DLD1 (cell line): Measurements from ENCODE around the gene BAIAP2.
"Not testable (repeated sequence)": the region's sequence is repeated elsewhere in the genome, so short reads cannot be mapped to it uniquely, and the experiment has no call there.

Experiments used
- in situ Hi-C: cut with HindIII; loops from 2 replicates; pipeline ENCODE4 v1.10.0; 2017; ENCODE audit warnings: low sequenced_read_pairs

The BAIAP2 gene

DNA sequence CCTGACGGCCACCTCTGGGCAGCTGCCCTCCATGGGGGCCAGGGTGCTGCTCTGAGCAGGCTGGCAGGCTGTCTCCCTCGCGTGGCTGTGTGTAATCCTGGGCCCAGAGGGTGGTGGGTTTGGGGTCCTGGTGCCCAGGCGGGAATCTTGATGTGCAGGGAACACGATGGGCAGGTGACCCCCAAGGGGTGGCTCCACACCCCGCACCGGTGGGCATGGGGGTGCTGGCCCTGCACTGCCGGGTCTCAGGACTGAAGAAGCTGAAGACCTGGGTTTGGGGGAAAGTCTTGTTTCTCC, 34.7 kb upstream of the BAIAP2 start:
- in situ Hi-C loops = no loop called here

DNA sequence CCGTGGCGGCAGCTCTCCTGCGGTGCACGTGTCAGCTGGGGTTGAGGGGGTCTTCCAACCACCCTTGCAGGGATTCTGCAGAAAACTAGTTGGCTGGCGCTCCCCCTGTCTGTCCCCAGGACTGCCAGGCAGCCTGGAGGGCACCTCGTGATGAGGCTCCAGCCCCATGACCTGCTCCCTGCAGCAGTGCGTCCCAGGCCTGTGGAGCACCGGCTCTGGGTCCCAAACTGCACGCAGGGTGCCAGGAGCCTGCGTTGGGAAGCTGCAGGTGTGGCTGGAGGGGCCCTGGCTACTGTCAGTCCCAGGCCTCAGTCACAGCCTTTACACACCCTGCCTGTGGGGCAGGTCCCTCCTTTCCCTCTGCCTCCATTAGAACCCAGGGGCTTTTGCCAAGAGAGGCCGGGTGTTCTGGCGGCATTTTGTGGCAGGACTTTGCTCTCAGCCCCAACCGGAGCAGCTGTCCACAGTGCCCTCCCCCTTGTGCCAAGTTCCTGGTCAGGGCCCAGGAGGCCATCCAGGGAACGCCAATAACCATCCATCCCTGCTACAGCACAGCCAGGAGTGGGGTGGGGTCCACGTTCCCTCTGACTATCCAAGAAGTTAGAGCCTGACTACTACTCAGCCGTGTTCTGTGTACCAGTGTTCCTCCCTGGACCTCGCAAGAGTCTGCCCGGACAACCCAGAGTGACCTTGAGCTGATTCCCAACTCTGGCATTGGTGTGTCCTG, 34.2 kb upstream of the BAIAP2 start:
- in situ Hi-C loops = no loop called here

DNA sequence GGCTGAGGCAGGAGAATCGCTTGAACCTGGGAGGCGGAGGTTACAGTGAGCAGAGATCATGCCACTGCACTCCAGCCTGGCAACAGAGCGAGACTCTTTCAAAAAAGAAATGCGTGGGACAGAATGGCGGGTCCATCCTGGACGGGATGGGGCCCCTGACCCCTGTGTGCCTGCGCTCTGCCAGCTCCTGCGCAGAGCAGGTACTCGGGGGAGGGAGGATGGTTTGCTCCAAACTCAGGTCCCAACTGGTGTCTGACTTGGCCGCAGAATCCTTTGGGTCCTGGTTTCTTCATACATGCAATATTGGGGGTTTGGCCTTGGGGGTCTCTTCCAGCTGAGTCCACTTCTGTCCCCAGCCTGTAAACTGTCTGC, 33.0 kb upstream of the BAIAP2 start:
- in situ Hi-C loops = no loop called here

DNA sequence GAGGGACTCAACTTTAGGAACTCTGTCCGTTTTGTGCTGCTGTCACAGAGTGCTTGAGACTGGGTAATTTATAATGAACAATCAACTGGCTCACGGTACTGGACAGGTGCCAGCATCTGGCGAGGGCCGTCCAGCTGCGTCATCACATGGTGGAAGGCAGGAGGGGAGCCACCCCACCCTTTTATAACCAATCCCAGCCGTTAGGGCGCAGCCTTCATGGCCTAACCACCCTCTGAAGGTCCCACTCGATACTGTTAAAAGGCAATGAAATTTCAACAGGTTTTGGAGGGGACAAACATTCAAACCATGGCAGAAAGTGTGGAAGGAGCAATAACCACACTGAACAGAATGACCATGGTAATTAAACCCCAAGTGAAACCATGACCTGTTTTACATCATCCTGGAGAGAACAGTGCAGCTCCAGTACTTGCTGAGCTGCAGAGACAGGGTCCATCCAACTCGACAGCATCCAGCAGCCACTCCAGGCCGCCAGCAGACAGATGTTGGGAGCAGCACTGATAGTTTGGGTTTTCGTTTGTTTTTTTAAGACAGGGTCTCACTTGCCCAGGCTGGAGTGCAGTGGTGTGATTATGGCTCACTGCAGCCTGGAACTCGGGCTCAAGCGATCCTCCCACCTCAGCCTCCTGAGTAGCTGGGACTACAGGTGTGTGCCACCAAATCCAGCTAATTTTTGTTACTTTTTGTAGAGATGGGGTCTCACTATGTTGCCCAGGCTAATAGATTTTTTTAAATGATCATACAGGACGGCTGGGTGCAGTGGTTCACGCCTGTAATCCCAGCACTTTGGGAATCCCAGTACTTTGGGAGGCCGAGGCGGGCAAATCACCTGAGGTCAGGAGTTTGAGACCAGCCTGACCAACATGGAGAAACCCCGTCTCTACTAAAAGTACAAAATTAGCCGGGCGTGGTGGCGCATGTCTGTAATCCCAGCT, 32.3 kb upstream of the BAIAP2 start:
- in situ Hi-C loops = no loop called here

DNA sequence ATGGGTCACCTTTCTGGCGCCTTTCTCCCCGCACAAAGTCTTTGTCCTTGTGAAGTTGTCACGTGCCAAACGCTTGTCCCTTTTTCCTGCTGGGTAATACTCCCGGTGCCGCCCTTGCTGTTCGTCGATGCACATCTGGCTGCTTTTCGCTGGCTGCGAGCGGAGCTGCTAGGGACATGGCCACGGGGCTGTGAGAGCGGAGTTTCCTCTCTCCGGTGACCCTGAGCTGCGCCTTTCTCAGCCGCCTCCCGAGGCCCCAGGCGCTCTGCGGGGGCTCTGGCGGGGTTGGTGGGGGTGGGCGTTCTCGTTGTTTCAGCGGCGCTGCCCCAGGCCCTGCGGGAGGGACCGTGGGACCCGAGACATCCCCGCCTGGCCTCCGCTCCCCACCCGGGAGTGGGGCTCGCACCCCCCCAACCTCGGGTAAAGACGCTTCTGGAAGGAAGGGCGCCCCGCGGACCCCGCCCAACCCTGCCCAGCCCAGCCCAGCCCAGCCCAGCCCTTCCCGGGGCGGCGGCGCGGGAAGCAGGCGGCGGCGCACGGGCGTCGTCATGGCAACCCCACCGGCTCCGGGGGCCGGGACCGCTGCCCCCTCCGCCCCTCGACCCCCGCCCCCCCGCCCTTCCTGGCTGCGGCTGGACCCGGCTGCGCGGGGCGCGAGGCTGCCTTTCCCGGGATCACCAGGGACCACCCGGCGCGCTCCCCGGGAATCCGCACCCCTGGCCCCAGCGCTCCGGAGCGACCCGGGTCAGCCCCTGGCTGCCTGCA, 31.1 kb upstream of the BAIAP2 start:
- in situ Hi-C loops = no loop called here

DNA sequence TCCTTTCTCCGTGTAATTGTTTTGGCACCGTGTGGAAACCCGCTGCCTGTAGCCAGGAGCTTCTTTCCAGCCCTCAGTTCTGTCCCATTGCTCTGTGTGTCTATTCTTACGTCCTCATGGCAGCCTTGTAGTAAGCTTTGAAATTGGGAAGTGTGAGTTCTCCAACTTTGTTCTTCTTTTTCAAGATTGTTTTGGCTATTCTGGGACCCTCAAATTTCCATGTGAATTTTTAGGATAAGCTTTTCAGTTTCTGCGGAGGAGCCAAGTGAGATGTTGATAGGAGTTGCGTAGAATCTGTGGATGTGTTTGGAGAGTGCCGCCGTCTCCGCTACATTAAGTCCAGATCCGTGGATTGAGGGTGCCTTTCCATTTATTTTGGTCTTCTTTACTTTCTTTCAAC, 28.1 kb upstream of the BAIAP2 start:
- in situ Hi-C loops = no loop called here

DNA sequence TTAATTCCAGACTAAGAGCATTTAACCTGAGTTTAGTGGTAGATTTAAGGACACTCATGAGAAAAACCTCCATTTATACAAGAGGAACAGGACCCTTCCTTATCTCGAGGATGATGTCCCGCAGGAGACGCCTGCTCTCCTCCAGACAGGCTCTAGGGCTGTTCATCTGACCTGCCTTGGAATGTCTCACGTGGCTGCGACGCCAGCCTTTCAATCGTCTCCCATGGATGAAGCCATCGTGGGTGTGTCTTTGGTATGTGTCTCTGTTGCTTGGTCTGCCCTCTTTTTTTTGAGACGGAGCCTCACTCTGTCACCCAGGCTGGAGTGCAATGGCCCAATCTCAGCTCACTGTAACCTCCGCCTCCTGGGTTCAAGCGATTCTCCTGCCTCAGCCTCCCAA, 26.8 kb upstream of the BAIAP2 start:
- in situ Hi-C loops = no loop called here

DNA sequence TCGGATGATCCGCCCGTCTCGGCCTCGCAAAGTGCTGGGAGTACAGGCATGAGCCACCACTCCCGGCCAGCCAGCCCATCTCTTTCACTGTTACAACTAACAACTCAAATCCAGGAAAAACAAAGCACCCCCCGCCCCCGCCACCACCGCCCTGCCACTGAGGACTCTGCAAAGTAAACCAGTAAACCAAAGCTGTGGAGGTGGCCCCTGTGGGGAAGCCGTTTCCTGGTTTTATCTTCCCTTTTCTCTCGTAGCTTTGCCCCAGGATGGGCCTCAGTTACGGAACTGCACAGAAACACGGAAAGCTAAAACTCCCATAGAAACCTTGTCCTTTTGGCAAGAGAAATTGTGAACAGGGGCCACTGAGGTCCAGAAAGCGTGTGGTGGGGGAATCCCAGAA, 25.8 kb upstream of the BAIAP2 start:
- in situ Hi-C loops = no loop called here

DNA sequence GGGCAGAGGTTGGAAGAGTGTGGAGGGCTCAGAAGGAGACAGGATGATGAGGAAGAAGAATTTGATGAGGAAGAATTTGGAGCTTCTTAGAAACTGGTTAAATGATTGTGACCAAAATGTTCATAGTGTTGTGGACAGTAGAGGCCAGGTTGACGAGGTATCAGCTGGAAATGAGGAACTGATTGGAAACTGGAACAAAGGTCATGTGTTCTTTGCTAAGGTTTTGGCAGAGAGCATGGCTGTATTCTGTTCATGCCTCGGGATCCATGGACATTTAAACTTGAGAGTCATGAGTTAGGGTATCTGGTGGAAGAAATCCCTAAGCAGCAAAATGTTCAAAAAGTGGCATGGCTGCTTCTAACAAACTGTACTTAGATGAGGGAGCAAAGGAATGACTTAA, 24.0 kb upstream of the BAIAP2 start:
- in situ Hi-C loops = no loop called here

DNA sequence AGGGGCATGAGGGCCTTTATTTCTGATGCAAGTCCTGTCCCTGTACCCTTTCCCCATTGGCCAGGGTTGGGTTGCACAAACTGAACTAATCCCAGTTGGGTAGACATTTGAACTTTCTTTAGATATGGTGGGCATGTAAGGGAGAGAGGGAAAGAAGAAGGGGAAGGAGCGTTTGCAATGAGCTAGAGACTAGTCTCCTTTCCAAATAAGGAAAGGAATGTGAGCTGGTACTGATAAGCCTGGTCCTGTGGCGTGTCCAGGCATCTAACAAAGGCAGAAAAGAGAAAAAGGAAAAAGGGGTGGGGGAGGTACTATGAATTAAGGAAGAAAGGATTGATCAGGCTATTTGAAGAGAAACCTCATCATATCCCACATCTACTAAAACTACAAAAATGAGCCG, 23.0 kb upstream of the BAIAP2 start:
- in situ Hi-C loops = no loop called here

DNA sequence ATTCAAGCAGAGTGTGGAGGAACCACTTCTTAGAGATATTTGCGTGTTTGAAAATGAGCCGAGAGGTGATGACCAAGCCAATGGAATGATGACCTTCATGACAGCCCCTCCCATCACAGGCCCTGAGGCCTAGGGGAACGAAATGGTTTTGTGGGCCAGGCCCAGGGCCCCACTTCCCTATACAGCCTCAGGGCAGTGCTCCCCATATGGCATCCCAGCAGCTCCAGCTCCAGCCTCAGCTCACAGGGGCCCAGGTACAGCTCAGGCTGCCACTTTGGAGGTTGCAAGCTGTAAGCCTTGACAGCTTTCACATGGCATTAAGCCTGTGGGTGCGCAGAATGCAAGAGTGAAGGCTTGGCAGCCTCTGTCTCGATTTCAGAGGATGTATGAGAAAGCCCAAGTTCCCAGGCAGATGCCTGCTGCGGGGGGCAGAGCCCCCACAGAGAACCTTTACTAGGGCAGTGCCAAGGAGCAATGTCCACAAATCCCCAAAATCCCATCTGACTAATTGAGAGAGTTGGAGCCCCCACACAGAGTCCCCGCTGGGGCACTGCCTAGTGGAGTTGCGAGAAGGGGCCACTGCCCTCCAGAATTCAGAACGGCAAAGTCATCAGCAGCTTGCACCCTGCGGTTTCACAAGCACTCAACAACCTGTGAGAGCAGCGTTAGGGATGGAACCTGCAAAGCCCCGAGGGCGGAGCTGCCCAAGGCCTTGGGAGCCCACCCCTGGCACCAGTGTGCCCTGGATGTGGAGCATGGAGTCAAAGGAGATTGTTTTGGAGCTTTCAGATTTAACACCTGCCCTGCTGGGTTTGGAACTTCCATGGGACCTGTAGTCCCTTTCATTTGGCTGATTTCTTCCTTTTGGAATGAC, 22.1 kb upstream of the BAIAP2 start:
- in situ Hi-C loops = no loop called here

DNA sequence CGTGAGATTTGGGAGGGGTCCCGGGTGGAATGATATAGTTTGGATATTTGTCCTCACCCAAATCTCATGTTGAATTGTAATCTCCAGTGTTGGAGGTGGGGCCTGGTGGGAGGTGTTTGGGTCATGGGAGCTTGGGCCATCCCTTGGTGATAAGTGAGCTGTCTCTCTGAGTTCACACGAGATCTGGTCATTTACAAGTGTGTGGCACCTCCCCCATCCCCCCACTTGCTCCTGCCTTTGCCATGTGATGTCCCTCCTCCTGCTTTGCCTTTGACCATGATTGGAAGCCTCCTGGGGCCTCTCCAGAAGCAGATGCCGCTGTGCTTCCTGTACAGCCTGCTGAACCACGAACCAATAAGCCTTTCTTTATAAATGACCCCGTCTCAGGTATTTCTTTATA, 21.3 kb upstream of the BAIAP2 start:
- in situ Hi-C loops = no loop called here

DNA sequence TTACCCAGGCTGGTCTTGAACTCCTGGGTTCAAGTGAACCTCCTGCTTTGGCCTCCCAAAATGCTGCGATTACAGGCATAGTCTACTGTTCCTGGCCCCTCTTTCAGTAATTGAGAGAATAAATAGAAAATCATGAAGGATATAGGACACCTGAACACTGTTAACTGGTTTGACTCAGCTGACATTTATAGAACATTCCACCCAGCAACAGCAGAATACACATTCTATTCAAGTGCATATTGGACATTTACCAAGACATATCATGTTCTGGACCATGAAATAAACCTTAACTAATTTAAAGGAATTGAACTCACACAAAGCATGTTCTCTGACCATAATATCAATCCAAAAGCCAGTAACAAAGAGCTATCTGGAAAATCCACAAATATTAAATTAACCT, 19.8 kb upstream of the BAIAP2 start:
- in situ Hi-C loops = no loop called here

DNA sequence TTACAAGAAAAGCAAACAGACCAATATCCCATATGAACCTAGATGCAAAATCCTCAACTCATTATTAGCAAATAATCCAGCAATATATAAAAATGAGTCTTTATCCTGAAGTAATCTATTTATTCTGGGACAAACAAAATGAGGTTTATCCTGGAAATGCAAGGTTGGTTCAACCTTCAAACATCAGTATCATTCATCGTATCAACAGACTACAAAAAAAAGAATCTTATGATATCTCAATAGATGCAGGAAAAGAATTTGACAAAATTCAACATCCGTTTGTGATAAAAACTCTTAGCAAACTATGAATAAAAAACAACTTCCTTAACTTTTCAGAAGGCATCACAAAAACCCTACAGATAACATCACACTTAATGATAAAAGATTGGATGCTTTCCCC, 18.4 kb upstream of the BAIAP2 start:
- in situ Hi-C loops = no loop called here

DNA sequence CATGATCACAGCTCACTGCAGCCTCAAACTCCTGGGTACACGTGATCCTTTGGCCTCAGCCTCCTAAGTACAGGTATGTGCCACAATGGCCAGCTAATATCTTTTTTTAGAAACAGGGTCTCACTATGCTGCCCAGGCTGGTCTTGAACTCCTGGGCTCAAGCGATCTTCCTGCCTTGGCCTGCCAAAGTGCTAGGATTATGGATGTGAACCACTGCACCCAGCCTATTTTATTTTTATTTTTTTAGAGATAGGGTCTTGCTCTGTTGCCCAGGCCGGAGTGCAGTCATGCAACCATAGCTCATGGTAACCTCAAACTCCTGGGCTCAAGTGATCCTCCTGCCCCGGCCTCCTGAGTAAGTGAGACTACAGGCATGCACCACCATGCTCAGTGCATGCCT, 17.6 kb upstream of the BAIAP2 start:
- in situ Hi-C loops = not testable (repeated sequence)

DNA sequence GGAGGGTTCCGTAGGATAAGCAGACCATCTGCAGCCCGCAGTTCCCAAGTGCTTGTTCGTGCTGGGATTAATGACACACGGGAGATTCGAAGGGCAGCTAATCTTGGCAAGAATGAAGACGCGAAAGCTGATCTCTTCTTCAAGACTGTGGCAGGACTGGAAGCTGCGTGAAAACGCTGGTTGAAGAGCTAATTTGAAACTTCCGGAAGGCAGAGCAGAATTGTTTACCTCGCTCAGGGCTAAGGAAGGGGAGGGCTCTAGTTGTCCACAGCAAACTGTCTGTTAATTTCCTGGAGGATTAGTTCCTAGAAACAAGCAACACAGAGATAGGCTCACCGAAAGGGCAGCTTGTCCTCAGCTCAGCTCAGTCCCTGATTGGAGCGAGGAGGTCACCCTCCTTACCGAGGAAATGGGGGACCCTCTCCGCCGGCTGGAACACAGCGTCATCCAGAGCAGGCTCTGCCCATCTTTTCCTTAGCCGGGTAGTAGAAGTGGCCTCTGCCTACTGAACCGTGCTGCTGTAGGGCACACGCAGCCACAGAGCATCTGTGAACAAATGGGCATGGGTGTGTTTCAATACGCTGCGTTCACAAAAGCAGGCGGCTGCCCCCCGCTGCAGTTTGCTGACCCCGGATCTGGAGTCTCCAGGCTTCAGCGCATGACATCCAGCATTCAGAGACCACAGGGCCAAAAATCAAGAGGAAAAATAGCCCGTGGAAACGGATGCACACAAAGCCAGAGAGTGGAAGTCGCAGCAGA, 16.7 kb upstream of the BAIAP2 start:
- in situ Hi-C loops = no loop called here

DNA sequence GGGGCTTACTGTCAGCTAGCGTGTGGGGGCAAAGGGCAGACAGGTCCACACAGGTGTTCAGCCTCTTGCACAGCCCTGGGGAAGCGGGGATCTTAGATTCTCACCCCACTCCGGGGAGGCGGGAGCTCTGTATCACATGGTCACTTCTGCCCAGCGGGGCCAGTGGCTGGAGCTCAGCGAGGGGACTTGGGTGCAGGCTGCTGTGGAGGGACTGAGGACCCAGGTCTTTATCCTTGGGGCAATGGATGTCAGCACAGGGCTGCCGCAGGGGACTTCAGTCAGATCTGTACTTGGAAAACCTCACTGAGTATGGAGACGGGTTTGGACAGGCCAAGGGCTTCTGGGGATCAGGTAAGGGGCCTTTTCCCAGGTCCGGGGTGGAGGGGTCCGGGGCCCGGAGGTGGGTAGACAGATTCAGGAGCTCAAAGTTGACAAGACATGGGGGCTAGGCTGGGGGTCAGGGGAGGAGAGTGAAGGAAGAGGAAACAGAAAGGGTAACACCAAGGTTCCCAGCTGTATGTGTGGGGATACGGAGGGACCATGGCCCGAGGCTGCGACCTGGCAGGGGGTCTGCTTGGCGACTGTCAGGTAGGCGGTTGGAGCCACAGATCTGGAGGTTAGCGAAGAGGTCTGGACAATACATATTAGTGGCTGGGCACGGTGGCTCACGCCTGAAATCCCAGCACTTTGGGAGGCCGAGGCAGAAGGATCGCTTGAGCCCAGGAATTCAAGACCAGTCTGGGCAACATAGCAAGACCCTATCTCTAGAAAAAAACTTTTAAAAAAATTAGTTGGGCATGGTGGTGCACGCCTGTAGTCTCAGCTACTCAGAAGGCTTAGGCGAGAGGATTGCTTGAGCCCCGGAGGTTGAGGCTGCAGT, 15.1 kb upstream of the BAIAP2 start:
- in situ Hi-C loops = no loop called here

DNA sequence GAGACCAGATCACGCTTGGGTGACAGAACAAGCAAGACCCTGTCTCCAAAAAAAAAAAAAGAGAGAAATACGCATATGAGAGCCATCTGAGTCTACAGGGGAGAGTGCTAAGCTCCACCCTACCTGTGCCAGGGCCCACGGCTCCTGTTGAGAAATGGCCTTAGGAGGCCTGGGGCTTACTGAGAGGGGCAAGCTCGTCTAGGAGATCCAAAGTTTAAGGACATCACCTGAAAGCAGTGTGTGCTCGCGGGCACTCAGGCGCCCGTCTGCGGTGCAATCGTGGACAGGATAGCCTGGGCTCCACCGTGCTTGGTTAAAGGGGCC, 14.5 kb upstream of the BAIAP2 start:
- in situ Hi-C loops = no loop called here

DNA sequence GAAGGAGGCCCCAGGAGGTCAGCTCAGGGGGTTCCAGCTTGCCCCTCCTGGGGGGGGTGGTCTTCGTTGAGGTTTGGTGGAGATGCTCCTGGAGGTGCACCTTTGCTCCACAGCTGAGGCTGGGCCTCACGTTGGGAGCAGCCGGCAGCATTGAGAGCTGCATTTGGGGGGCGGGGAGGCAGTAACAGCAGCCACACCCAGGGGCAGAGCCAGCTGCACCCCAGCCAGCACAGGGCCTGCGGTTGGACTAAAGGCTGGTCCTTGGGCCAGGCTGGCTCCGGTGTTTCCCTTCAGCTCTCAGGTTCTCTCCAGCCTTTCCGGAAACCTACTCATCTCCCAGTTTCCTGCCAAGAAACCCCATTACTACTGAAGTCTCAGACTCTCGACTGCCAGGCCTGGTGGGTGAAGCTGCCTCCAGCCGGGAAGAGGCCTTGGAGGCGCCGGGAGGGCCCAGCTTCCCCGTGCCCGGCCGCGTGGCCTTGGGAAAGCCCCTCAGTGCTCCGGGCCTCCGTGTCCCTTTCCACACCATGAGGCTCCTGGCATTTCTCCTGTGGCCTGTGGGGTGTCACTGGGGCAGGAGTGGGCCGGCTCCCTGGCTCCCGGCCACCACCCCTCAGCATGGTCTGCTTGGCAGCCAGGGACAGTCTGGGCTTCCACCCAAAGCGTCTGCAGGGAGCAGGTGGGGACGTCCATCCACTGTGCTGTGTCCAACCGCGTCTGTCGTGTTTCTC, 14.0 kb upstream of the BAIAP2 start:
- in situ Hi-C loops = no loop called here
